Measurements from ENCODE around the gene DAPK1.

DAPK1 gene

DNA sequence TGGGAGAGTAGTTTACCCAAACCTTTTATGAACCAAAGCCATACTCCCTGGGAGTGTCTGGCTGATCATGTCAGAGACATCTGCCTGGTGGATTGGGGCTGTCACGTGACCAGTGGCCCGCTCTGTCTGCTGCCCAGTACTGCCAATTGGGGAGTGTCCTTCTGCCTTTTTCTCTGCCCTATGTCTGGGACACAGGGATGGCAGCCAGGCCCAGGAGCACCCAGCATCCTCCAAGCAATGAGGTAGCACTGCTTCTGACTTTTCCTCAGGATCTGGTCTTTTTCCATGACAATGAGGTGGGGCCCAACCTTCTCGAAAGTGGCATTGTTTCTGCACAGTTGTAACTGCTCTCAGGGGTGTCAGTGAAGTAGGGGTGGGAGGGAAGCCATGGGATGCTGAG, 21.8 kb downstream of the DAPK1 start:
- no peak for DNase-seq

DNA sequence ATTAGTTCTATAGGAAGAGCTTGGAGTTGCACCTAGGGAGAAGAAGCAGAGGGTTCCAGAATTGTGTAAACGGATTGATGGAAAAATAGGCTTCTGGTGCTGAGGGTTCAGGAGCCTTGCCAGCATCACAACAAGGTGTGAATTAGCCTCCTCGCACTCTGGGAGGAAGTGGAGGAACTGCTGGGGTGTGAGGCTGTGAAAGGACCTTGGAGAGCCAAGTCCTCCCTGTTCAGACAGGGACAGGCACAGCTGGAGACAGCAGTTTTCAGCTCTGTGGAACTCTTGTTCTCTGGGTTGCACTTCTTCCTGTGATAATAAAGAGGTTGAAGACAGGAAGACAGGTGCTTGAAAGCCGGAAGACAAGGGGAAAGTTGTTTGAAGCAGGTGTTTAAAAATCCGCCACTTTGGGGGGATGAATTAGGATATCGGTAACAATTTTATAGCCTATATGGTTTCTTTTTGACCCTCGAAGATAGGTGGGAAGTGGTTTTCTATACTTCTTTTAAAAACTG, 22.6 kb downstream of the DAPK1 start:
- no peak for DNase-seq

DNA sequence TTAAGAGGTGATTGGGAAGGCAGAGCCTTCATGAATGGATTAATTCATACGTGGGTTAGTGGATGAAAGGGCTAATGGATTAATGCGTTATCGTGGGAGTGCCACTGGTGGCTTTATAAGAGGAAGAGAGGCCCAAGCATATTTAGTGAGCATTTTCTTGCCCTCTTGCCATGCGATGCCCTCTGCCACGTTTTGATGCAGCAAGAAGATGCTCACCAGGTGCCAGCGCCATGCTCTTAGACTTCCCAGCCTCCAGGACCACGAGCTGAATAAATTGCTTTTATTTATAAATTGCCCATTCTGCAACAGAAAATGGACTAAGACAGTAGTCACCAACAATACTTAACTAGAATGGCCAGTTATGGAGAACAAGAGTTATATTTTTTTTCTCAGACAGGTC, 24.2 kb downstream of the DAPK1 start:
- DNase-seq = no peak

DNA sequence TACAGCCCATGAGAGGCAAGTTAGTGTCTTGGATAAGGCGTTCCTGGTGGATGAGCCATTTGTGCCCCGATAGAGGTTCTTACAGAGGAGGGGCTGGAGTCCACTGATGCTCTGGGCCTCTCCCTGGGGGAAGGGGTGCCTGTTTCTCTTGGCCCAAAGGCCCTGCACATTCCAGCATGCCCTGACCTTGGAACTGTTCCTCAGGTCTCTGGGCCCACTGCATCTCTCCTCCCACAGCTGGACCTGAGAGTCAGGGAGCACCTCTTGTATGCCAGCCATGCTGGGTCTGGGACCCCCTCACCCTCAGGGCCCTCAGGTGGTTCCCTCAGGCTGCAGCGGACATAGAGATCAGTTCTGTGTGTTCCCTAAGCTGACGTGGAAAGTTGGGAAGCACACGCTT, 26.4 kb downstream of the DAPK1 start:
- DNase-seq = no peak

DNA sequence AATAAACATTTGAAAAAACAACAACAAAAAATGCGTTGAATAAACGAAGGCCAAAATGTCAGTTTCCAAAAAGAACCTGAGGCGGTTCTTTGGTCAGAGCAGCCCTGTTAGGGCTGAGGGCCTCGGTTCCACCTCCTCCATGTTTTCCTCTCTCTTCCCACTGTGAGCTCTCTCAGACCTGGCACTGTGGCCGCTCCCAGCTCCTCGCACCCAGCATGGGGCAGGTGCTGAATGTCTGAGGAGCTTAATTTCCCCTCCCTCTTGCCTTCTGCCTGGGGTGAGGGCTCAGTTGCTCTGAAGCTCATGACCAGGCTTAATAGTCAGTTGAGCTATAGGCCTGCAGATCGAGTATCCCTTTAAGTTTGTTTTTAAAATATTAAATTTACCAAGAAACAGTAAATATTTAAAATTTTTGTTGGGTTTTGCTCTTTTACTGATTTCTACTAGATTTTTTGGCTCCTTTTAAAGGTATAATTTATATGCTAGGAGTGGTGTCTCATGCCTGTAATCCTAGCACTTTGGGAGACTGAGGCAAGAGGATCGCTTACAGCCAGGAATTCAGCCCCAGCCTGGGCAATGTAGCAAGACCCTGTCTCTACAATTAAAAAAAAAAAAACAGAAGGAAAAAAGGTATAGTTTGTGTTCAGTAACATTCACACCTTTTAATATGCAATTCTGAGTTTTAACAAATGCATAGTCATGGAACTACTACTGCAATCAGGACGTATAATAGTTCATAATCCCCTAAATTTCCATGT, 28.1 kb downstream of the DAPK1 start:
- no peak for DNase-seq

DNA sequence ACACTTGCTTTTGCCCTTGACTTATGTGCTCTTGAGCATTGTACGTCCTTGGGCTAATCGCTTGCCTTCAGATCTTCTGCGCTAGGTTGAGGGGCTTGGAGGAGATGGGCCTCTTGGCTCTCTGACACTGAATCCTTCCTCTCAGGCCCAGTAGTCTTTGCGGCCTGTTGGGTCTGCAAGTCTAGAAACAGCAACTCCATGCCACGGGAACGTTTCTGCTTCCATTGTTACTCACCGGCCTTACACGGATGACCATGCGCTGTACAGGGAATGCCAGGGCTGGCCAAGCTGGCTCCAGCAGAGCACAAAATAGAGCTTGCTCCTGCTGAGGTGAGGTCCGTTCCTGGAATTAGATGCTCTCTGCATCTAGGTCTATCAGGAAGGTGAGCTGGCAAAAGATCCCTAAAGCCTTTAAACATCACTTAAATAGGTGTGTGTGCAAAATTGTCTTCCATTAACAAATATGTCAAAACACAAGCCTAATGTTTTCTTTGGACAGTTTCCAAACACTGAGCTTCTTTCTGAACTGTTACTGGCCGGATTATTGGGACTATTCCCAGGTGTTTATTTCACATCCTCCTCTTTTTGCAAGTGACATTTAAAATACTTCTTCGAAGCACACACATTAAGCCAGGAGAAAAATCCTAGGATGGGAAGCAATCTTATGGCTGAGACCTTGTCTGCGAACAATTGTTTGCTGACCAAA, 29.7 kb downstream of the DAPK1 start:
- no peak for DNase-seq

DNA sequence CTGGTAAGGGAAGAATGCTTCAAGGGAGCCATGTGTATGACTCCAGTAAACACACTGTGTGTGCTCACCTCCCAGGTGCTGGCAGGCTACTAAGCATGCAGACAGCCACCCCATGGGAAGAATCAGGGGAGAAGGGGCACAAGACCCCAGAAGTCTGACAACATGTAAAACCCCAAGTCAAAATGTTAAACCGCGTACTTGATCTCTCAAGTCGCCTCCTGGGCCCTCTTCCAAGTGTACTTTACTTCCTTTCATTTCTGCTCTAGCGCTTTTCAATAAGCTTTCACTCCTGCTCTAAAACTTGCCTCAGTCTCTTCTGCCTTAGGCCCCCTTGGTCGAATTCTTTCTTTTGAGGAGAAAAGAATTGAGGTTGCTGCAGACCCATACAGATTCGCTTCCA, 31.3 kb downstream of the DAPK1 start:
- no peak for DNase-seq

DNA sequence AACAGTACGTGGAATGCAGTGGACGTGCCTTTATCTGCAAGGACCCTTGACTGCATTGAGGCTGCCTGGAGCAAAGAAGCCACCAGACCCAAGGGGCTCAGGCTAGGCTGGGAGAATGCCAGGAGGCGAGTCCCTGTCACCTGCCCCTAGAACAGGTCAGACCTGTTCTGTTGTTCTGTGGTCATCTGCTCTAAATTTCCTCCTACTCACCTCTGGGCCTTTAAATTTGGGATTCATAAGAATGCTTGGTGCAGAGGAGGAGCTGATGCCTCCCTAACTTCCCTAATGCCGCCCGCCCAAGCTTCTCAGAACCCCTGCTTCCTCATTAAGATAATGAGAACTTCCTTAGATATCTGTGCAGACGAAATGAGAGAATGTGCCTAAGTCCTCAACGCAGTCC, 32.0 kb downstream of the DAPK1 start:
- DNase-seq = no peak

DNA sequence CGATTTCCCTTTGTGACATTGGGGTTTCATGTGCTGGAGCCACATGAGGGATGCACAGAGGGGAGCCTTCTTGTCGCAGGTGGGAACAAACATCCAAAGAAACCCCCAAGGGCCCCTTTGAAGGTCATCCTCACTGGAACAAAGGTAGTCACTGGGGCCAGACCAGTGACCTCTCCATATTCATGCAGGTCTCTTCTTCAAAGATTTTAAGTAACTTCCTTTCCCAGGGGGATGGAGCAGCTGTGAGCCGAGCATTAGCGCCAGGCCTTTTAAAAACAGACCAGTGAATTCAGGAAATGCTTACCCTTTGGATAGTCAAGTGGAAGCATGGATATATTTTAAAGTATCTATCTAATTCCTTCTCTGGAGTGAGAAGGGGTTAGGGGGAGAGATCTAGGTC, 33.0 kb downstream of the DAPK1 start:
- DNase-seq = no peak

DNA sequence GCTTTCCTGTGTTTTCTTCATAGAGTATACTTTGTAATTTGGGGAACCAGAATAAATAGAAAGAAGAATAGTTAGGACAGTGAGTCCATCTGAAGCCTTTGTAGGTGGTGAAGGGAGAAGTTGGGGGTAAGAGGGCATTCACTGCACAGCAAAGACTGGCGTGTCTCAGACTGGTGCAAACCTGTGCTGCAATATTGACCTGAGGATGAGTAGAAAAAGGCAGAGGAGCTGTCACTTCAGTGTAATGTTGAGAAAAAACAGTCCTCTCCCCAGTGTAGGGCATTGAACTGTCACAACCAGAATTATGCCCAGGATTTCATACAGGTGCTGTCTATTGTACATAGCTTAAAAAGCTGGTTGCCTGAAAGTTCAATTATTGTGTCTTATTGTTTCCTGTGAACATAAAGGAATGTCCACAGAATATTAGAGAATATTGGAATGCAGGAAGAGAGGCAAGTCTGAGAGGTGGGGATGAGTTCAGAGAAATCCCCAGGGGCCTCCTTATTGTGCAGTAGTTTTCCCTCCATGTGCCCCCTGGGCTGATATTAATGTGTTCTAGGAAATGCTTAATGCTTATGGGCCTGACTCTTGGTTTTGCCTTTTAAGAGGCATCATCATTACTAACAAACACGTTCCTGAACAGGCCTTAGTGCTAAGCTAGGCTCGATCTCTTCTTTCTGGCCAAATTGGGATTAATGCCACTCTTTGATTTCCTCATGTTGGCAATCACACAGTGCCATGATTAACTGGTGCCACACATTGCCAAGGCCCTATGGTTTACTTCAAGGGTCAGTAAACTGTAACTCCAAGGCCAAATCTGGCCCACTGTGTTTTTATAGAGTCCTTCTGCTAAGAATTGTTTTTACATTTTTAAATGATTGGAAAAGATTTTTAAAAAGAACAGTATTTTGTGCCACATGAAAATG, 34.0 kb downstream of the DAPK1 start:
- DNase-seq = no peak

DNA sequence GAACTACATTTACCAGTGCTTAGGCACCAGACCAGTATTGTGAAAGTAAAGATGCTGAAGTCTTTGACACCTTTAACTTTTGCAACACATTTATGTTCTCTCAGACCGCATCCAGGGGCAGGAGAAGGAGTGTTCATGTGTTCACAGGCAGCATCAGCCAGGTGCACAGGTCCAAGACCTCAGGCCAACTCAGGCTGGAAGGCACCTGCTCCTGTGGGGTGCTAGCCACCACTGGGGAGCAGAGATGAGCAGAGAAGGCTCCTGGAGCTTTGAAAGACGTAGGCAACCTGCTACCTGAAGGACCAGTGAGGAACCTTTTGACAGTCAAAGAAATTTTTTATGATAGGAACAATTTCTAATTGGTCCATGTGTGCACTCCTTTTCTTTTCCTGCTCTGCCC, 35.6 kb downstream of the DAPK1 start:
- no peak for DNase-seq

DNA sequence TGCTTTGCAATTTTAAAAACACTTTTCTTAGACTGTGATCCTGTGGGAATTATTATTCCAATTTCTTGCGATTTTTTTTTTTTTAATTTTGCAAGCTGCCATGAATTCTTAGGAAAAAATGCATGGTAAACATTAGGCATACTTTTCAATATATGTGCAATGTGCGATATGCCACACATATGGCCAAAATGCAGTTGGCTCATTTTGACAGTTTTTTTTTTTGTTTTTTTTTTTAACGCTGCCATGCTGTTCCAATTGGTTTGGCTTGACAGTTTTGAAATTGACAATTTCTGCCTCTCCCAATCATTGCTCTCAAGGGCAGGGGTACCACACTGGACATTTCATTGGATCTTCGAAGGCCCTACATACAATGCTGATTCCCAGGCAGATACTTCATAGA, 36.4 kb downstream of the DAPK1 start:
- DNase-seq = no peak

DNA sequence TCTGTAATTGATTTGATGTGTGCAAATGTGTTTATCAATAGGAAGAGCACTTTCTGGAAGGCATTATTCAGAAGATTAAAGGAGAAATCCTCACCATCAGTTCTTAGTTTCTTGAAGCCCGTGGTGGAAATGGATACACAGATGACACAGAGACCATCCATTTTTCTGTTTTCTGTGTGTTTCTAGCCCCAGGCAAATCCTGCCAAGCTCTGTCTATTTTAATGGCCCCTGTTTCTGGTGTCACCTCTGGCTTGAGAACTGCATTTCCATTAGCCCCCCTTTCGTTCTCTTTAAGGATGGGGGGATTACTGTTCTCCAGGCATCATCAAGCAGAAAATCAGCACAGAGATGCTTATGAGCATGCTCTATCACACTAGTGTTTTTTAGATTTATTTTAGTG, 37.3 kb downstream of the DAPK1 start:
- DNase-seq = no peak

DNA sequence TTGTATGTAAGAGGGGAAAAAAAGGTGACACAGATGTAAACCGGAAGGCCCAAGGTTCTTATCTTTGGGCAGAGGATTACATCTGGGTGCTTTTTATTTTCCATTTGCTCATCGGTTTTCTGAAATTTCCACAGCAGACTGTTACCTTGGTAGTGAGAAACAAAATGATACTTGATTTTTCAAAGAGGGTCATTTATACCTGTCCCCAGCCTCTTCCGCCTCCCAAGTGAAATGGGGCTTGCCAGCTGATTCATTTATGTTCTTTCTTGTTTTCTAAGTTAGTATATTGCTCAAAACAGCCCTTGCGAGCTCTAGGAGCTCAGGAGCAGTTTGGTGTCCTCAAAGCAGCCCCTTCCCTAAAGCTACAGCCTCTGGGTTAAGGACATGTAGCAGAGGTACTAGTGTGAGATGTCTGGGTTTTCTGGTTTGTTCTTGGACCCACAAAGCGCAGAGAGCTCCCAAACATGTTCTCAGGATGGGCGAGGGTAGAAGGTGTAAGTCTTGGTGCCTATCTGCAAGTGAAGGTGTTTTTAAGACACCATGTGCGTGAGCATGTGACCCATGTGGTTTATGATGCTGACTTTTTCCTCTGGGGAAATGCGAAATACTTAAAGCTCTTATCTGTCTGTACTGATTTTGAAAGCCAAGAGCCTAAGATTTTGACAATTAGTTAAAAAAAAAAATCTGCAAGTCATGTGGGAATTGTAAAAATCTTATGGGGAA, 38.3 kb downstream of the DAPK1 start:
- DNase-seq = no peak

DNA sequence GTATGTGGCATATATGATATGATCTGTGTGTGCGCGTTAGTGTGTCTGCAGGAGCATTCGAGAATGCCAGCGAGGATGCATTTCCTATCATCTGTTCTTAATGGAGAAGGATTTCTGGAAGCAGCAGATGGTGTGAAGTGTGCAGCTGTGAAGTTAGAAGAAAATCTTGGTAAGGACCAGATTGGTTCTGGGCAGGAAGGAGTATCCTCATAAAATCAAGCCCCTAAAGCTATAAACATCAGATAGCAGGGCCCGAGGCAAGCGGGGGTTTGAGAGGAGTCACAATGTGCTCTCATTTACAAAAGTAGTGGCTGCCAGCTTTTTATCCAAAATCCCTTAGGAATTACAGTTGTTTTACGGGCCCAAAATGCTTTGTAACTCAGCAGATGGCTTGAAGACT, 40.0 kb downstream of the DAPK1 start:
- DNase-seq = no peak

DNA sequence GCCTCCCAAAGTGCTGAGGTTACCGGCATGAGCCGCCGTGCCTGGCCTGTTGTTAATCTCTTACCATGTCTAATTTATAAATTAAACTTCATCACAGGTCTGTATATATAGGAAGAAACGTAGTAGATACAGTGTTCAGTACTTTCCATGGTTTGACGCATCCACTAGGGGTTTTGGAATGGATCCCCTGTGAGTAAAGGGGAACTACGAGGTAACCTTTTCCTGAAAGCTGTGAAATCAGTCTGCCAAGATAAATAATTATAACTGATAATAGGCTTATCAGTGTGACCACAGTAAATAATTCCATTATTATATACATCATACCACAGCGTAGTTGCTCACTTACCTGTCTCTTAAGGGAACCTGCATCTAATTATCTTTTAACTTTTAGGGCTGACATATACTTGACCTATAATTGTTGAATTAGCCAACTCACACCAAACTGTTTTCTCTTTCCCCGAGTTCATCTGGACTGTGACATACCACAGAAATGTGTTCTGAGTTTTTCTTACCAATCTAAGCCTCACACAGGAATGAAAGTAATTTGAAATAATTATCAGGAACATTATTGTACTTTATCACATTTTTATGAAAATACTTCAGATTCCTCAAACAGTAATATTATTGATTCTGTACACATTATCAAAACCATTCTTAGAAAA, 42.9 kb downstream of the DAPK1 start:
- DNase-seq = no peak

DNA sequence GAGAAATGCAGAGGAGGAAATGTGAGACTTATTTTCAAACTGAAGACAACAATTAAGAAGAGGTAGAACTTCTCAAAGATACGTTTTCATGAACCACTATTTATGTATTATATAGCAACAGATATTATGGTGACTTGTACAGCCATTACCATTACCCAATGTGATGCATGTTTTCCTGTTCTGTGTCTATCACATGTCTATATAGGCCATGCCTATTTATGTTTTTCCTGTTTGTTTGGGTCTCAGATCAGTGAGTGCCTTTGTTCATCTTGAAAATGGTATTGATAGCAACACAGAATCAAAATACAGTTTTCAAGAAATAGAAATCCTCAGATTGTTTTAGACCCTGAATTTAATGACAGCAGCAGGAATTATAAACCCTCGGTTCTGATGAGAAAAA, 44.0 kb downstream of the DAPK1 start:
- no peak for DNase-seq

DNA sequence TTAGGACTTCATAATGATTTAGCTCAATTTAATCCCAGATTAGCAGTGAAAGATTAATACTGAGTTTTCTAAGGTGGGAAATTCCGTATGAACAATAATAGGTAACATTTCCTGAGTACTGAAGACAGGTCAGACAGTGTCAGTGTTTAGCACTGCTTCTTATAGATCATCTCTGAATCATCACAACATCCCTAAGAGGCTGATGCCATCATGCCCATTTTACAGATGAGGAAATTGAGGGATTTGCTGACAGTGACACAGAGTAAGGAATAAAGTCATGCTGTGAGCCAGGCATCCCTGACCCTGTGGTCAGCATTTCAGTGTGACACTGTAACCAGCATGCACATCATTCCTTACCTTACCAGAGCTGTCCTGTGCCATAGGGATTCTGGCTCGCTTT, 44.5 kb downstream of the DAPK1 start:
- no peak for DNase-seq

DNA sequence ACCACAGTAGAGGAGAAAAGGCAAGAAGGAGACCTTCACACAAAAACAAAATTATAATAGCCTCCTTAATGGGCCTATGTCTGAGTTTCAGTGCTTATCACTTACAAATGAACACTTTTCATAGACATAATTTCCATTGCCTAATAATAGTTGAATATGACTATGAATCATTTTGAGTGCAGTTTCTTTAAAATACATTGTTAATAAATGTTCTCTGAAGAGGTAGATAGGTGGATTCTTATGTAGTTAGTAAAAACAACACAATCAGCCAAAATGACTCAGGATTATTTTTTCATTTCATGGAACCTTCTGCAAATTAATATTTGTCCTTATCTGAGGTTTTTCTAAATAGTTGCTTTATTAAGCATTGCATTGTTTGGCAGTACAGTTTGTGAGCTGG, 45.6 kb downstream of the DAPK1 start:
- no peak for DNase-seq

DNA sequence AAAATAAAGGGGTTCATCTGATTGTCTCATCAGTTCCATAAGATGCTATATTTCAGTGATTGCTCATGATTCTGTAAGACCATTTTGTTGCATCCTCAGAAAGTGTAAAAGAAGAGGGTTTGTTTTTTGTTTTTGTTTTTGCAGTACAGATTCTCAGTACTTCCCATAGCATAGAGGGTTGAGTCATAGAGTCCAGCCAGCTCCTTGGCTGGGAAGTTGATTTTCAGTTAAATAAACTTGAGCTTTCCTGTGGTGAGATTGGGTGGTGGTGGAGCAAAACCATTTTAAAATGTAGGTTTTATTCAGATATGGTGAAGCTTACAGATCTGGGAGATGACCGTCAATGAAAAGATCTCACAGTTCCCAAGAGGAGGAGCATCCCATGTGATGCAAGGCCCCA, 48.2 kb downstream of the DAPK1 start:
- no peak for DNase-seq

DNA sequence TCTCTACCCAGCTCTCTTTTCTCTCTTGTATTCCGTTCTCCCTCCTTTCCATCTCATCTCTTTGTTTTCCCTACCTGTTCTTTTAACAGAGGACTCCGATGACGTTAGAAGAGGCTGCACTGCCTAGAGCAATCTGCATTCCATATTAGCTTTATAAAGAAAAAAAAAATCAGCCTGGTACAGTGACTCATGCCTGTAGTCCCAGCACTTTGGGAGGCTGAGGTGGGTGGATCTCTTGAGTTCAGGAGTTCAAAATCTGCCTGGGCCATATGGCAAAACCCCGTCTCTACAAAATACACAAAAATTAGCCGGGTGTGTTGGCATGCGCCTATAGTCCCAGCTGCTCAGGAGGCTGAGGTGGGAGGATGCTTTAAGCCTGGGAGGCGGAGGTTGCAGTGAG, 49.0 kb downstream of the DAPK1 start:
- DNase-seq = no peak

DNA sequence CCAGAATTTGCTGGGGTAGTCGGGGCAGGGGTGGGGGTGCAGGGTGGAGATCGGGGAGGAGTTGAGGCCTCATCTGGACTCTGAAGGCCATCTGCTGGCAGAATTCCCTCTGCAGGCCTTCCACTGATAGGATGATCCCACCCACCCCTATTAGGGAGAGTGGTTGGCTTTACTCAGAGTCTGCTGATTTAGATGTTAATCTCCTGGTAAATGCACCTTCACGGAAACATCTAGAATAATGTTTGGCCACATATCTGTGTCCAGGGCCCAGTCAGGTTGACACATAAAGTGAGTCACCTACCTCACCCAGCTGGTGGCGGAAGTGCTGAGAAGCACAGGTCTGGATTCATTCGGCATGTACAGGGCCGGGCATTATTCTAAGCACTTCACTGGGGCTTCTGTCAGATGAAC, 50.0 kb downstream of the DAPK1 start:
- DNase-seq = no peak

Measured in NCI-H2227 treated with DMSO at 0.1 percent for 48 hours (cell line).